ENCODE results near the gene OGDH.

OGDH gene

GRCh38 chr7:44748948-44749731 lies 142.7 kb downstream of the OGDH start:
- DNase-seq = no peak

- DNase-seq = no peak
Measured at GRCh38 chr7:44749992-44750391, 143.6 kb downstream of the OGDH start.

- no peak for DNase-seq
Measured at GRCh38 chr7:44750424-44750823, 144.0 kb downstream of the OGDH start.

GRCh38 chr7:44750921-44751571 lies 144.6 kb downstream of the OGDH start:
- DNase-seq = no peak

- DNase-seq = no peak
Measured at GRCh38 chr7:44752822-44753221, 146.4 kb downstream of the OGDH start.

GRCh38 chr7:44754802-44755697 lies 148.6 kb downstream of the OGDH start:
- DNase-seq = no peak

- DNase-seq = no peak
Measured at GRCh38 chr7:44755698-44756627, 149.5 kb downstream of the OGDH start.

GRCh38 chr7:44756904-44757303 lies 150.5 kb downstream of the OGDH start:
- DNase-seq = no peak

GRCh38 chr7:44757311-44757710 lies 150.9 kb downstream of the OGDH start:
- no peak for DNase-seq

GRCh38 chr7:44757739-44758138 lies 151.3 kb downstream of the OGDH start:
- no peak for DNase-seq

Data from SHP77 treated with DMSO at 0.1 percent for 48 hours (cell line).